ENCODE results near the gene KBTBD3.

GRCh38 chr11:106076171-106076918 is 802 bp downstream of the KBTBD3 start:
- TF ChIP-seq, protein P1, sequence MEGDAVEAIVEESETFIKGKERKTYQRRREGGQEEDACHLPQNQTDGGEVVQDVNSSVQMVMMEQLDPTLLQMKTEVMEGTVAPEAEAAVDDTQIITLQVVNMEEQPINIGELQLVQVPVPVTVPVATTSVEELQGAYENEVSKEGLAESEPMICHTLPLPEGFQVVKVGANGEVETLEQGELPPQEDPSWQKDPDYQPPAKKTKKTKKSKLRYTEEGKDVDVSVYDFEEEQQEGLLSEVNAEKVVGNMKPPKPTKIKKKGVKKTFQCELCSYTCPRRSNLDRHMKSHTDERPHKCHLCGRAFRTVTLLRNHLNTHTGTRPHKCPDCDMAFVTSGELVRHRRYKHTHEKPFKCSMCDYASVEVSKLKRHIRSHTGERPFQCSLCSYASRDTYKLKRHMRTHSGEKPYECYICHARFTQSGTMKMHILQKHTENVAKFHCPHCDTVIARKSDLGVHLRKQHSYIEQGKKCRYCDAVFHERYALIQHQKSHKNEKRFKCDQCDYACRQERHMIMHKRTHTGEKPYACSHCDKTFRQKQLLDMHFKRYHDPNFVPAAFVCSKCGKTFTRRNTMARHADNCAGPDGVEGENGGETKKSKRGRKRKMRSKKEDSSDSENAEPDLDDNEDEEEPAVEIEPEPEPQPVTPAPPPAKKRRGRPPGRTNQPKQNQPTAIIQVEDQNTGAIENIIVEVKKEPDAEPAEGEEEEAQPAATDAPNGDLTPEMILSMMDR (conservative IDR thresholded peaks at IDR 0.05): no peak
- TF ChIP-seq EZH2 (IDR thresholded peaks at IDR 0.05; ENCODE audit: low read depth): no peak

Data from PC-9 (cell line).